ENCODE measurements around the gene AAMDC. TPM values are rescaled to one million over a fixed set of nuclear protein-coding genes. Genes with fewer than 3 reads are reported as not detected.

AAMDC gene
- total and polyA plus RNA-seq, 2 donors (not counting 1 experiment from before 2014, with no cell fraction given) = 1.9 to 7.5 TPM

GRCh38 chr11:77815459-77815858 lies 5.5 kb upstream of the AAMDC start:
- POLR2A ChIA-PET = interaction anchor here (0.6 kb wide), 1 partner anchor 111 kb away, joined by 3 read pairs; no protein-coding TSS in a partner anchor
- Histone ChIP-seq H3K36me3 (replicated peaks in 1 of 2; ENCODE audit: control extremely low read depth in 1 of 2, control insufficient read depth in 1 of 2, extremely low read depth in 1 of 2, insufficient read depth in 2 of 2, low read length in 1 of 2) (peaks cover 0 to 16% of the 10 kb centered on the region in 2 experiments), H3K4me2 (replicated peaks; ENCODE audit: low read depth, low read length, poor library complexity, severe bottlenecking) (no peak overlapping the region), H3K27ac (ENCODE audit: low read length in 2 of 2) (no peak overlapping the region), H2AFZ (ENCODE audit: insufficient read depth, low read depth, low read length, poor library complexity, severe bottlenecking) (no peak overlapping the region), H3K4me3 (ENCODE audit: control extremely low read depth in 1 of 5, extremely low read depth in 1 of 5, insufficient read depth in 1 of 5, low read depth in 2 of 5, low read length in 4 of 5) (no peak overlapping the region), H3K79me2 (ENCODE audit: control insufficient read depth, insufficient read depth, low read length) (peaks cover 94% of the 10 kb centered on the region), H3K9ac (ENCODE audit: low read length) (no peak overlapping the region), H3K27me3 (replicated peaks in 1 of 4; ENCODE audit: control extremely low read depth in 1 of 4, control insufficient read depth in 3 of 4, insufficient read depth in 4 of 4, low read length in 3 of 4) (no peaks in the 10 kb centered on the region), H3K4me1 (ENCODE audit: control insufficient read depth in 2 of 2, insufficient read depth in 2 of 2, low read length in 2 of 2) (peaks cover 7 to 19% of the 10 kb centered on the region in 2 donors), H3K9me3 (ENCODE audit: control extremely low read depth in 1 of 3, control insufficient read depth in 2 of 3, insufficient read depth in 1 of 3, low read length in 2 of 3) (peaks cover 0 to 6% (median 5%) of the 10 kb centered on the region in 3 donors), H4K20me1 (ENCODE audit: control insufficient read depth, insufficient read depth, low read length, poor library complexity, severe bottlenecking) (peaks cover 83% of the 10 kb centered on the region)
- Mint-ChIP-seq H3K27ac (no peak overlapping the region), H3K4me1 (peaks cover 47% of the 10 kb centered on the region), H3K27me3 (no peaks in the 10 kb centered on the region), H3K4me3 (no peak overlapping the region), H3K9me3 (ENCODE audit: insufficient read depth) (no peaks in the 10 kb centered on the region)
- TF ChIP-seq, protein P1, sequence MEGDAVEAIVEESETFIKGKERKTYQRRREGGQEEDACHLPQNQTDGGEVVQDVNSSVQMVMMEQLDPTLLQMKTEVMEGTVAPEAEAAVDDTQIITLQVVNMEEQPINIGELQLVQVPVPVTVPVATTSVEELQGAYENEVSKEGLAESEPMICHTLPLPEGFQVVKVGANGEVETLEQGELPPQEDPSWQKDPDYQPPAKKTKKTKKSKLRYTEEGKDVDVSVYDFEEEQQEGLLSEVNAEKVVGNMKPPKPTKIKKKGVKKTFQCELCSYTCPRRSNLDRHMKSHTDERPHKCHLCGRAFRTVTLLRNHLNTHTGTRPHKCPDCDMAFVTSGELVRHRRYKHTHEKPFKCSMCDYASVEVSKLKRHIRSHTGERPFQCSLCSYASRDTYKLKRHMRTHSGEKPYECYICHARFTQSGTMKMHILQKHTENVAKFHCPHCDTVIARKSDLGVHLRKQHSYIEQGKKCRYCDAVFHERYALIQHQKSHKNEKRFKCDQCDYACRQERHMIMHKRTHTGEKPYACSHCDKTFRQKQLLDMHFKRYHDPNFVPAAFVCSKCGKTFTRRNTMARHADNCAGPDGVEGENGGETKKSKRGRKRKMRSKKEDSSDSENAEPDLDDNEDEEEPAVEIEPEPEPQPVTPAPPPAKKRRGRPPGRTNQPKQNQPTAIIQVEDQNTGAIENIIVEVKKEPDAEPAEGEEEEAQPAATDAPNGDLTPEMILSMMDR (IDR thresholded peaks at IDR 0.05) = no peak
- no peak for TF ChIP-seq EZH2 (IDR thresholded peaks at IDR 0.05; ENCODE audit: borderline replicate concordance, insufficient read depth, low read depth, low read length, poor library complexity, severe bottlenecking)
- CTCF ChIA-PET = interaction anchor here (0.6 kb wide), 1 partner anchor 1991 kb away, joined by 3 read pairs; no protein-coding TSS in a partner anchor
- no CpG with 5 or more reads among the region's 1 CpG for WGBS (ENCODE audit: insufficient coverage)
- no peak for ATAC-seq (ENCODE audit: low read depth)
- DNase-seq = no peak
- intact Hi-C loops (cut with micrococcal nuclease) = loop anchor here (5.0 kb wide), 2 partner anchors 33 to 322 kb away; partner anchors contain the start of gene ALG8

- Histone ChIP-seq H3K36me3 (replicated peaks in 1 of 2; ENCODE audit: control extremely low read depth in 1 of 2, control insufficient read depth in 1 of 2, extremely low read depth in 1 of 2, insufficient read depth in 2 of 2, low read length in 1 of 2) (no peaks in the 10 kb centered on the region), H4K20me1 (ENCODE audit: control insufficient read depth, insufficient read depth, low read length, poor library complexity, severe bottlenecking) (peaks cover 44% of the 10 kb centered on the region), H3K4me1 (ENCODE audit: control insufficient read depth in 2 of 2, insufficient read depth in 2 of 2, low read length in 2 of 2) (peaks cover 14 to 26% of the 10 kb centered on the region in 2 donors), H3K27ac (ENCODE audit: low read length in 2 of 2) (peak overlapping the region; percentile 81 to 83), H2AFZ (ENCODE audit: insufficient read depth, low read depth, low read length, poor library complexity, severe bottlenecking) (peak overlapping the region; percentile 98), H3K9me3 (ENCODE audit: control extremely low read depth in 1 of 3, control insufficient read depth in 2 of 3, insufficient read depth in 1 of 3, low read length in 2 of 3) (peaks cover 0 to 5% (median 2%) of the 10 kb centered on the region in 3 donors), H3K9ac (ENCODE audit: low read length) (peak overlapping the region; percentile 92), H3K4me2 (replicated peaks; ENCODE audit: low read depth, low read length, poor library complexity, severe bottlenecking) (peak overlapping the region; percentile 98), H3K27me3 (replicated peaks in 1 of 4; ENCODE audit: control extremely low read depth in 1 of 4, control insufficient read depth in 3 of 4, insufficient read depth in 4 of 4, low read length in 3 of 4) (no peaks in the 10 kb centered on the region), H3K4me3 (ENCODE audit: control extremely low read depth in 1 of 5, extremely low read depth in 1 of 5, insufficient read depth in 1 of 5, low read depth in 2 of 5, low read length in 4 of 5) (peak overlapping the region; percentile 77 to 98 (median 94)), H3K79me2 (ENCODE audit: control insufficient read depth, insufficient read depth, low read length) (peaks cover 62% of the 10 kb centered on the region)
- H3K27me3 Mint-ChIP-seq = no peaks in the 10 kb centered on the region
- ATAC-seq (ENCODE audit: low read depth) (peak; percentile 49), DNase-seq (peak; percentile 88)
- 0% methylated on average over 7 of the region's 19 CpGs for WGBS (ENCODE audit: insufficient coverage)
- intact Hi-C loops (cut with micrococcal nuclease) = loop anchor here (1.0 to 5.0 kb wide), 3 partner anchors 37 to 755 kb away; partner anchors contain the start of genes ALG8 and NARS2
- H3K27ac Mint-ChIP-seq = peak overlapping the region; percentile 95
- ChIA-PET POLR2A (interaction anchor here (0.6 to 1.6 kb wide), 3 partner anchors 47 to 177 kb away, joined by 3 to 11 read pairs (median 3); partner anchors contain the start of gene INTS4), CTCF (interaction anchor here (0.7 to 1.4 kb wide), 2 partner anchors 176 to 180 kb away, joined by 3 to 5 read pairs; no protein-coding TSS in a partner anchor)
- peak overlapping the region; percentile 100 for H3K4me3 Mint-ChIP-seq
- TF ChIP-seq, protein P1 (IDR thresholded peaks at IDR 0.05) = no peak
- TF ChIP-seq EZH2 (IDR thresholded peaks at IDR 0.05; ENCODE audit: borderline replicate concordance, insufficient read depth, low read depth, low read length, poor library complexity, severe bottlenecking) = no peak
- no peaks in the 10 kb centered on the region for H3K9me3 Mint-ChIP-seq (ENCODE audit: insufficient read depth)
- H3K4me1 Mint-ChIP-seq = peaks cover 44% of the 10 kb centered on the region
These were observed 1.5 kb upstream of the AAMDC start for GRCh38 chr11:77819411-77819920.
